Central memory CD8-positive, alpha-beta T cell (primary cell): ENCODE measurements around the gene CORIN.

Experiments used
- ATAC-seq: fragments of 150-1000 bp; cut with Tn5 transposase; replicated peaks from 2 replicates; pipeline ENCODE4 v1.10.0; 2022; ENCODE audit warnings: mild to moderate bottlenecking, moderate FRiP score, moderate number of reproducible peaks; ENCODE audit not compliant: poor library complexity, severe bottlenecking; ENCODE audit errors: extremely low read depth
- DNase-seq, 2 donors: peaks; one replicate each; pipeline ENCODE4 v3.0.0; 2021; ENCODE audit warnings: low spot score in 2 of 2
- H3K27ac Mint-ChIP-seq: one replicate; pipeline ENCODE4 v1.8.0; 2022; ENCODE audit warnings: low read depth, mild to moderate bottlenecking, moderate library complexity, mixed read lengths
- H3K27me3 Mint-ChIP-seq: one replicate; pipeline ENCODE4 v1.8.0; 2022; ENCODE audit warnings: mixed read lengths
- H3K36me3 Mint-ChIP-seq: one replicate; pipeline ENCODE4 v1.8.0; 2022; ENCODE audit warnings: mild to moderate bottlenecking, moderate library complexity, mixed read lengths; ENCODE audit not compliant: insufficient read depth
- H3K4me1 Mint-ChIP-seq: one replicate; pipeline ENCODE4 v1.8.0; 2022; ENCODE audit warnings: mixed read lengths
- H3K4me3 Mint-ChIP-seq: one replicate; pipeline ENCODE4 v1.8.0; 2022; ENCODE audit warnings: mild to moderate bottlenecking, moderate library complexity, mixed read lengths
- H3K9me3 Mint-ChIP-seq: one replicate; pipeline ENCODE4 v1.8.0; 2022; ENCODE audit warnings: mixed read lengths

The CORIN gene

GRCh38 chr4:47686294-47686872 lies 151.5 kb downstream of the CORIN start:
- Mint-ChIP-seq H3K4me1 (peaks cover 5% of the 10 kb centered on the region), H3K9me3 (no peaks in the 10 kb centered on the region), H3K4me3 (no peak overlapping the region), H3K27ac (no peak overlapping the region), H3K27me3 (peaks cover 41% of the 10 kb centered on the region), H3K36me3 (no peaks in the 10 kb centered on the region)
- ATAC-seq (no peak), DNase-seq (peak; percentile 31 to 41)

GRCh38 chr4:47675806-47676205 lies 162.1 kb downstream of the CORIN start:
- no peak for DNase-seq
- Mint-ChIP-seq H3K4me3 (no peak overlapping the region), H3K4me1 (no peaks in the 10 kb centered on the region), H3K9me3 (no peaks in the 10 kb centered on the region), H3K27ac (no peak overlapping the region), H3K36me3 (no peaks in the 10 kb centered on the region), H3K27me3 (peaks cover 26% of the 10 kb centered on the region)
- no peak for ATAC-seq

GRCh38 chr4:47674144-47674543 lies 163.7 kb downstream of the CORIN start:
- H3K4me1 Mint-ChIP-seq = no peaks in the 10 kb centered on the region
- no peak overlapping the region for H3K27ac Mint-ChIP-seq
- DNase-seq = no peak
- H3K9me3 Mint-ChIP-seq = no peaks in the 10 kb centered on the region
- no peak for ATAC-seq
- H3K27me3 Mint-ChIP-seq = peaks cover 19% of the 10 kb centered on the region
- H3K4me3 Mint-ChIP-seq = no peak overlapping the region
- H3K36me3 Mint-ChIP-seq = no peaks in the 10 kb centered on the region

GRCh38 chr4:47672696-47673095 lies 165.2 kb downstream of the CORIN start:
- peaks cover 20% of the 10 kb centered on the region for H3K27me3 Mint-ChIP-seq

GRCh38 chr4:47669946-47670345 lies 167.9 kb downstream of the CORIN start:
- no peak for ATAC-seq
- H3K27me3 Mint-ChIP-seq = peaks cover 47% of the 10 kb centered on the region
- H3K27ac Mint-ChIP-seq = no peak overlapping the region
- H3K4me1 Mint-ChIP-seq = no peaks in the 10 kb centered on the region
- H3K9me3 Mint-ChIP-seq = no peaks in the 10 kb centered on the region
- H3K36me3 Mint-ChIP-seq = no peaks in the 10 kb centered on the region
- DNase-seq = no peak
- H3K4me3 Mint-ChIP-seq = no peak overlapping the region

More at GRCh38 chr4:47672696-47673095, 165.2 kb downstream of the CORIN start:
- ATAC-seq (no peak), DNase-seq (no peak)
- H3K4me3 Mint-ChIP-seq = no peak overlapping the region
- no peaks in the 10 kb centered on the region for H3K36me3 Mint-ChIP-seq
- H3K9me3 Mint-ChIP-seq = no peaks in the 10 kb centered on the region
- H3K4me1 Mint-ChIP-seq = no peaks in the 10 kb centered on the region
- no peak overlapping the region for H3K27ac Mint-ChIP-seq

- H3K9me3 Mint-ChIP-seq = no peaks in the 10 kb centered on the region
- ATAC-seq = peak; percentile 54
- H3K4me3 Mint-ChIP-seq = no peak overlapping the region
- peaks cover 47% of the 10 kb centered on the region for H3K27me3 Mint-ChIP-seq
- no peaks in the 10 kb centered on the region for H3K4me1 Mint-ChIP-seq
- no peak overlapping the region for H3K27ac Mint-ChIP-seq
- no peaks in the 10 kb centered on the region for H3K36me3 Mint-ChIP-seq
- no peak for DNase-seq
Observed at GRCh38 chr4:47668810-47669408, 169.0 kb downstream of the CORIN start.

- H3K27me3 Mint-ChIP-seq = peaks cover 47% of the 10 kb centered on the region
- no peak overlapping the region for H3K4me3 Mint-ChIP-seq
Observed at GRCh38 chr4:47668256-47668655, 169.6 kb downstream of the CORIN start.

GRCh38 chr4:47667552-47667951 lies 170.3 kb downstream of the CORIN start:
- ATAC-seq (no peak), DNase-seq (no peak)
- Mint-ChIP-seq H3K27ac (no peak overlapping the region), H3K9me3 (no peaks in the 10 kb centered on the region), H3K4me1 (no peaks in the 10 kb centered on the region), H3K36me3 (no peaks in the 10 kb centered on the region), H3K27me3 (peaks cover 47% of the 10 kb centered on the region), H3K4me3 (no peak overlapping the region)

More at GRCh38 chr4:47668256-47668655, 169.6 kb downstream of the CORIN start:
- ATAC-seq (no peak), DNase-seq (no peak)
- Mint-ChIP-seq H3K9me3 (no peaks in the 10 kb centered on the region), H3K27ac (no peak overlapping the region), H3K36me3 (no peaks in the 10 kb centered on the region), H3K4me1 (no peaks in the 10 kb centered on the region)

- Mint-ChIP-seq H3K9me3 (no peaks in the 10 kb centered on the region), H3K27me3 (peaks cover 37% of the 10 kb centered on the region), H3K4me1 (no peaks in the 10 kb centered on the region), H3K27ac (no peak overlapping the region), H3K36me3 (no peaks in the 10 kb centered on the region), H3K4me3 (no peak overlapping the region)
- DNase-seq (no peak), ATAC-seq (no peak)
Observed at GRCh38 chr4:47664051-47664826, 173.6 kb downstream of the CORIN start.

- no peaks in the 10 kb centered on the region for H3K36me3 Mint-ChIP-seq
- H3K27me3 Mint-ChIP-seq = peaks cover 29% of the 10 kb centered on the region
- no peak overlapping the region for H3K27ac Mint-ChIP-seq
- no peak for DNase-seq
- H3K4me1 Mint-ChIP-seq = no peaks in the 10 kb centered on the region
- no peak overlapping the region for H3K4me3 Mint-ChIP-seq
- no peaks in the 10 kb centered on the region for H3K9me3 Mint-ChIP-seq
- no peak for ATAC-seq
Observed at GRCh38 chr4:47662975-47663374, 174.9 kb downstream of the CORIN start.

GRCh38 chr4:47661741-47662140 lies 176.1 kb downstream of the CORIN start:
- Mint-ChIP-seq H3K9me3 (no peaks in the 10 kb centered on the region), H3K27me3 (peaks cover 17% of the 10 kb centered on the region), H3K27ac (no peak overlapping the region), H3K4me3 (no peak overlapping the region), H3K36me3 (no peaks in the 10 kb centered on the region), H3K4me1 (no peaks in the 10 kb centered on the region)
- DNase-seq = no peak
- ATAC-seq = no peak

- no peaks in the 10 kb centered on the region for H3K27me3 Mint-ChIP-seq
- no peak overlapping the region for H3K27ac Mint-ChIP-seq
- H3K36me3 Mint-ChIP-seq = no peaks in the 10 kb centered on the region
- H3K9me3 Mint-ChIP-seq = no peaks in the 10 kb centered on the region
- no peaks in the 10 kb centered on the region for H3K4me1 Mint-ChIP-seq
- H3K4me3 Mint-ChIP-seq = no peak overlapping the region
- no peak for ATAC-seq
- DNase-seq = no peak
Observed at GRCh38 chr4:47659342-47659741, 178.5 kb downstream of the CORIN start.
